ENCODE results near the gene USP24. TPM values are rescaled to one million over a fixed set of nuclear protein-coding genes. Genes with fewer than 3 reads are reported as not detected.

USP24 gene
- total RNA-seq, 1 experiment from 2014 or later = 38.5 TPM

- Histone ChIP-seq H3F3A (ENCODE audit: low read length, unreplicated experiment) (no peaks in the 10 kb centered on the region), H3K36me3 (ENCODE audit: low read depth, low read length) (no peaks in the 10 kb centered on the region), H3K4me1 (ENCODE audit: insufficient read depth, low read length) (0 out of 2 replicates have a peak, but pooled peaks cover 7% of the 10 kb centered on the region), H2AFZ (ENCODE audit: low read length) (no peak overlapping the region), H3K79me2 (ENCODE audit: low read length) (no peaks in the 10 kb centered on the region), H3K9me3 (ENCODE audit: low read length) (no peaks in the 10 kb centered on the region), H3K4me2 (ENCODE audit: low read length) (no peak overlapping the region), H3K9me2 (replicated peaks; ENCODE audit: low read length) (no peaks in the 10 kb centered on the region), H3K4me3 (ENCODE audit: low read length) (no peak overlapping the region), H4K20me1 (ENCODE audit: low read length) (no peaks in the 10 kb centered on the region), H3K27ac (ENCODE audit: low read length) (no peak overlapping the region), H3K27me3 (ENCODE audit: low read length) (no peaks in the 10 kb centered on the region), H3K9ac (ENCODE audit: low read length) (no peak overlapping the region)
- CTCF ChIA-PET = no interaction called here
- no peak for ATAC-seq
- TF ChIP-seq EZH2phosphoT487 (IDR thresholded peaks at IDR 0.05; ENCODE audit: borderline replicate concordance, low read length) = no peak
- no TSS peak for BruUV-seq (replicated peaks)
- POLR2A ChIA-PET (ENCODE audit: unreplicated experiment) = no interaction called here
- intact Hi-C loops (cut with micrococcal nuclease) = no loop called here
- no peak for DNase-seq
These were observed 24.4 kb upstream of the USP24 start for GRCh38 chr1:55239548-55239947.

- peak; percentile 82 for ATAC-seq
- H3F3A ChIP-seq (ENCODE audit: low read length, unreplicated experiment) = no peaks in the 10 kb centered on the region
- H3K9me3 ChIP-seq (ENCODE audit: low read length) = no peaks in the 10 kb centered on the region
- TF ChIP-seq EZH2phosphoT487 (IDR thresholded peaks at IDR 0.05; ENCODE audit: borderline replicate concordance, low read length) = no peak
- no peak for TF ChIP-seq CTCF (conservative IDR thresholded peaks at IDR 0.05; ENCODE audit: low read depth, low read length)
- no peak for TF ChIP-seq EZH2 (IDR thresholded peaks at IDR 0.05; ENCODE audit: low read length, unreplicated experiment)
- H2AFZ ChIP-seq (ENCODE audit: low read length) = peak overlapping the region; percentile 47
- intact Hi-C loops (cut with micrococcal nuclease) = no loop called here
- ChIA-PET CTCF (interaction anchor here (0.6 kb wide), 1 partner anchor 92 kb away, joined by 4 read pairs; no protein-coding TSS in a partner anchor), POLR2A (ENCODE audit: unreplicated experiment) (no interaction called here)
- H3K9ac ChIP-seq (ENCODE audit: low read length) = no peak overlapping the region
- no peaks in the 10 kb centered on the region for H3K27me3 ChIP-seq (ENCODE audit: low read length)
- H3K9me2 ChIP-seq (replicated peaks; ENCODE audit: low read length) = no peaks in the 10 kb centered on the region
- no peaks in the 10 kb centered on the region for H4K20me1 ChIP-seq (ENCODE audit: low read length)
- peak overlapping the region; percentile 50 for H3K4me3 ChIP-seq (ENCODE audit: low read length)
- no peak overlapping the region for H3K27ac ChIP-seq (ENCODE audit: low read length)
- H3K79me2 ChIP-seq (ENCODE audit: low read length) = no peaks in the 10 kb centered on the region
- H3K4me2 ChIP-seq (ENCODE audit: low read length) = peak overlapping the region; percentile 82
- no peaks in the 10 kb centered on the region for H3K36me3 ChIP-seq (ENCODE audit: low read depth, low read length)
- DNase-seq = peak; percentile 66
- no TSS peak for BruUV-seq (replicated peaks)
- H3K4me1 ChIP-seq (ENCODE audit: insufficient read depth, low read length) = peaks cover 14% of the 10 kb centered on the region; the same call in 1 of the 2 replicates
These were observed 20.6 kb upstream of the USP24 start for GRCh38 chr1:55235722-55236121.

- Histone ChIP-seq H3K4me3 (ENCODE audit: low read length) (no peak overlapping the region), H3K27ac (ENCODE audit: low read length) (no peak overlapping the region), H3F3A (ENCODE audit: low read length, unreplicated experiment) (no peaks in the 10 kb centered on the region), H3K79me2 (ENCODE audit: low read length) (no peaks in the 10 kb centered on the region), H3K4me1 (ENCODE audit: insufficient read depth, low read length) (peaks cover 14% of the 10 kb centered on the region; the same call in 1 of the 2 replicates), H3K9me2 (replicated peaks; ENCODE audit: low read length) (no peaks in the 10 kb centered on the region), H3K36me3 (ENCODE audit: low read depth, low read length) (no peaks in the 10 kb centered on the region), H3K9me3 (ENCODE audit: low read length) (no peaks in the 10 kb centered on the region), H3K4me2 (ENCODE audit: low read length) (no peak overlapping the region), H3K27me3 (ENCODE audit: low read length) (no peaks in the 10 kb centered on the region), H4K20me1 (ENCODE audit: low read length) (no peaks in the 10 kb centered on the region), H2AFZ (ENCODE audit: low read length) (no peak overlapping the region), H3K9ac (ENCODE audit: low read length) (no peak overlapping the region)
- ChIA-PET CTCF (no interaction called here), POLR2A (ENCODE audit: unreplicated experiment) (no interaction called here)
- peak; percentile 37 for DNase-seq
- ATAC-seq = no peak
- intact Hi-C loops (cut with micrococcal nuclease) = no loop called here
- TF ChIP-seq EZH2phosphoT487 (IDR thresholded peaks at IDR 0.05; ENCODE audit: borderline replicate concordance, low read length) (no peak), CTCF (conservative IDR thresholded peaks at IDR 0.05; ENCODE audit: low read depth, low read length) (no peak), EZH2 (IDR thresholded peaks at IDR 0.05; ENCODE audit: low read length, unreplicated experiment) (no peak)
- BruUV-seq (replicated peaks) = no TSS peak
These were observed 18.9 kb upstream of the USP24 start for GRCh38 chr1:55234016-55234415.

Data from PC-3 (cell line).